WI38 (cell line): Measurements from ENCODE around the gene NOS1AP.

Source experiments
- H3K4me3 ChIP-seq: 2 replicates; pipeline ENCODE4 v1.5.1; 2011; ENCODE audit warnings: low read depth, mild to moderate bottlenecking, control low read depth, low read length
- TF ChIP-seq, protein P1 (sequence below): IDR thresholded peaks from 2 replicates; pipeline ENCODE4 v1.5.1; 2012; ENCODE audit warnings: low read depth, mild to moderate bottlenecking, control low read depth, low read length

NOS1AP gene

DNA sequence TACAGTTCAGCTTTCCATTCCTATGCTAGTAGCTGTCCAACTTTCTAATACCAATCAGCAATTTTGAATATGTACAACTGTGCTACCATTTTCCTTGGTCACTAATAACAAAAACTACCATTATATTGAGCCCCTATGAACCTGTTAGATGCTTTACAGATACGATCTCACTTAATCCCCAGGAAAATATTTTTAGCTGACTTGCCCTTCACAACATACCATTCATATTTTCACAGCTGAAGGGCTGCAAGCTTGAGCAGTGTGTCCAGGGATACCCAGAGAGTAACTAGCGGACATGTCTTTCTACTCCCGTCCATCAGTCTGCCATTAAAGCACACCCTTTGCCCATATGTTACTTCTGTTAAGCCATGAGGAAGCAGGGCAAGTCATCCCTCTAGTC, 166.7 kb downstream of the NOS1AP start:
- no peak overlapping the region for H3K4me3 ChIP-seq
- TF ChIP-seq, protein P1, sequence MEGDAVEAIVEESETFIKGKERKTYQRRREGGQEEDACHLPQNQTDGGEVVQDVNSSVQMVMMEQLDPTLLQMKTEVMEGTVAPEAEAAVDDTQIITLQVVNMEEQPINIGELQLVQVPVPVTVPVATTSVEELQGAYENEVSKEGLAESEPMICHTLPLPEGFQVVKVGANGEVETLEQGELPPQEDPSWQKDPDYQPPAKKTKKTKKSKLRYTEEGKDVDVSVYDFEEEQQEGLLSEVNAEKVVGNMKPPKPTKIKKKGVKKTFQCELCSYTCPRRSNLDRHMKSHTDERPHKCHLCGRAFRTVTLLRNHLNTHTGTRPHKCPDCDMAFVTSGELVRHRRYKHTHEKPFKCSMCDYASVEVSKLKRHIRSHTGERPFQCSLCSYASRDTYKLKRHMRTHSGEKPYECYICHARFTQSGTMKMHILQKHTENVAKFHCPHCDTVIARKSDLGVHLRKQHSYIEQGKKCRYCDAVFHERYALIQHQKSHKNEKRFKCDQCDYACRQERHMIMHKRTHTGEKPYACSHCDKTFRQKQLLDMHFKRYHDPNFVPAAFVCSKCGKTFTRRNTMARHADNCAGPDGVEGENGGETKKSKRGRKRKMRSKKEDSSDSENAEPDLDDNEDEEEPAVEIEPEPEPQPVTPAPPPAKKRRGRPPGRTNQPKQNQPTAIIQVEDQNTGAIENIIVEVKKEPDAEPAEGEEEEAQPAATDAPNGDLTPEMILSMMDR: no peak

DNA sequence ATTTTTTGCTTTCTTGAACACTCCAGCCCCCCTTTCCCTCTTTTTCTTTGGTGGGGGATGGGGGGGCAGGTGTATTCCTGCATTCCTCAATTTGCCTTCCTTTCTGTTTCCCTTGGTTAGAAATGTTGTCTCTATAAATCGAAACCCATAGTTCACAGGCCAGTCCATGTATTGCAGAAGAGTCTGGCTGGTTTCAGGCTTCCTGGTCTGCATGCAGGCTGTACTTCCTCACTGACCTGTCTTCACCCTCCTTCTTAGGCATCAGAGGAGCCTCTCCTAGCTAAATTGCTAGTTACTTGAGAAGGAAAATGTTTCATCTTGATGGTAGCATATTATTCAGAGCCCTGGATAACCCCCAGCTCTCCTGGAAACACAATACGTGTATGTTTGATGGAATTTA, 167.1 kb downstream of the NOS1AP start:
- H3K4me3 ChIP-seq: no peak overlapping the region
- TF ChIP-seq, protein P1: no peak

DNA sequence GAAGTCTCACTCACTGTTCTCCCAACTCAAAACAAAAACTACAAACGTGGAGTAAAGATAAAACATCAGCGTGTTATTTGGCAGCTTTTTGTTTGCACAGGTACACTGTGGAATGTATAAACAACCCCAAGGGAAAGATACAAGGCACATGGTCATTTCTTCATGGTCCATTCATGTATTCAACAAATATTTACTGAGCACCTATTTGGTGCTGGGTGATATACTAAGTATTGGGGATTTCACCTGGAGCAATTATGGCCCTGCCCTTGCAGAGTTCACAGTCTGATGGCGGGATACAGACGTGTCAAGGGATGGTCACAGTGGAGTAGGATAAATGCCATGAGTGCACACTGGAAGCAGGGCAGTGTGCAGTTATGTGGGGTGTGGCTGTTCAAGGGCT, 171.1 kb downstream of the NOS1AP start:
- TF ChIP-seq, protein P1: no peak
- no peak overlapping the region for H3K4me3 ChIP-seq

DNA sequence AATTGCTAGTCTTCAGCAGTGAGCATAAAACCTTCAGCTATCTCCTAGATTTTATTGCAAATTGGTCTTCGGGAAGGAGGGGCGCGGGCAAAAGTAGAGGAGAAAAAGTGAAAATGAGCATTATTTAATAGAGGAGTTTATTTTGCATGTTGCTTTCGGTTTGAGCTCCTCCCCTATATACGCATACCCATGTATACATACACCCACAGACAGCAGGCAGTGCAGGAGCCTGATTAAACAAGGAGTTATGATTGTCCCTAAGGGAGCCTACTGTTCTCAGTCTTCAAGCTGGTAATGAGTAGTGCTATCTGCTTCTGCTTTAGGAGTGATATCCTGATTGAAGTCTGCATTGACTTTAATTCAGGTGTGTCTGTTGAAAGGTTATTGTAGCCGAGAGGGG, 173.3 kb downstream of the NOS1AP start:
- H3K4me3 ChIP-seq: no peak overlapping the region
- TF ChIP-seq, protein P1: no peak

DNA sequence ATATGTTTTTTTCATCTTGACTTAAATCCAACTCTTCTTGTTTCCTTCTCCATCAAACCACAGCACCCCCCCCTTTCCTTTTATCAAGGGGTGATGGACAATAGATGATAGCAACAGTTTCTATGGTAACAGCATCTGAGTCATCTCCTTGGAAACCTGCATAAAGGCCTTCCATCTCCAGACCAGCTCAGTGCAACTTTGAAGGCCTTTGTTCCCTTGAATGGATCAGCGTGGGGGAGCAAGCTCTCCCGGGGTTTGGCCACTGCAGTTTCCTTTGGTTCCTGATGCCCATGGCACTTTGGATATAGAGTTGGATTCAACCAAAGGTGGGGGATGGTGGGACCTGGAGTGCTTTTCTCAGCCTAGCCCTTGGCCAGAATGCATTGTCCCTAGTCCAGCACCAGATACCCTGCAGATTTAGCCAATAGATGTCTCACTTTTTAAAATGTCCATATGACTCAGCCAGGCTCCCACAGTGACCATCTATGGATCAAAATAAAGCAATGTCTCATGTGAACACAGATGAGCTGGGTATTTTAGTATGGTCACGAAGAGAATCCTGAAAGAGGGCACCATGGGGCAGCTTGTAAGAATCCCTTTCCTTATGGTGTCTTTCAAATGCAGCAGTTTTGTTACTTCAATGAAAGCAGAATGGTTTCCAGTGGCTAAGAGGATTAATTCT, 179.5 kb downstream of the NOS1AP start:
- no peak overlapping the region for H3K4me3 ChIP-seq
- TF ChIP-seq, protein P1: no peak

DNA sequence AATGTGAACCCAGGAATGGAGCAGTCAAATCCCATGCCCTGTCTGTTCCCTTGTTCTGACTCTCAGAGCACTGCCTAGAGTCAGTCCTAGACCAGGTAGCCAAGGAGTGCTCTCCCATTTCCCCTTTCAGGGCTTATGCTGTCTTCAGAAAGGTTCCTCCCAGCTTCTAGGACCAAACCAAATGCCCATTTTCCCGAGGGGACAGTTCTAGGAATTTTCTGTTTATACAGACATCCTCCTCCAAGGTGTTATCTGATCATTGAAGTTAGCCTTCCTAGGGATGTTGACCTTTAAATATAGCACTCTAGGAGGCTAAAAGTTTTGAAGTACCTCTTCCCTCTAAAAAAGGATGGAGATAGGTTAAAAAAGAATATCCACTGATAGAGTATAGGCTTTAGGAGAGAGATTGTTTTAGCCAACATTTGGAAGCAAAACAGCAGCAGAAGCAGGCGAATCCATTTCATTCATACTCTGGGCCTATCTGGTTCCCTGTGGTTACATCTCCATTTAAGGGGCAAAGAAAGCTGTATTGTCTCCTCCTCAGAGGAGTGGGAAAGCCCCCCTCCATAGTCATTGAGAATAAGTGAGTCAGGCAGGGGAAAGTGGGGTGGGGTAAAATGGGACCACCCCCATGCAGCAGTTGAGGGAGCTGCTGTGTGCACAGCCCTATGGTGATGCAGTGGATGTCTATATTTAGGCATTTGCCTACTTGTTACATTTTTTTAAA, 180.7 kb downstream of the NOS1AP start:
- TF ChIP-seq, protein P1: no peak
- no peak overlapping the region for H3K4me3 ChIP-seq

DNA sequence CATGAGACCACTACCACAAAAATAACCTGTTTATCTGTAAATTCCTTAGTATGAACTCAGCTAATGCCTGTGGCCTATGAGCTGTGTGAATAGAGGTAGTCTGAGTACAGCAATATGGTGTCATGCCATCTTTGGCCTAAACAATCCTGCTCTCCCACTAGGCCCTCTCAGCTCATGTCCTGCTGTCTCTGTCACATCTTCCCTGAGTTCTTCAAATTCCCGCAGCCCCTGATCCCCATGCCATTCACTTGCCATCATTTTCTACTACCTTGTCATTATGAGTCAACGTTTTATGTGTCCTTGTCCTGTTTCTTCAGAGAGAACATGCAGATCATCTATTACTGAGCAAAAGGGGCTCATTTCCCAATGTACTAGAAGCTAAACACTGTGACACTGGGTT, 181.6 kb downstream of the NOS1AP start:
- no peak overlapping the region for H3K4me3 ChIP-seq
- TF ChIP-seq, protein P1: no peak
